CD4-positive, CD25-positive, alpha-beta regulatory T cell (primary cell): ENCODE results near the gene TCTN1. TPM values are rescaled to one million over a fixed set of nuclear protein-coding genes. Genes with fewer than 3 reads are reported as not detected.
"Not testable (repeated sequence)": the region's sequence is repeated elsewhere in the genome, so short reads cannot be mapped to it uniquely, and the experiment has no call there.

ENCODE experiments used
- ATAC-seq, 2 donors: fragments of 150-1000 bp; cut with Tn5 transposase; one replicate each; pipeline ENCODE4 v1.10.0; 2021; ENCODE audit warnings: low read depth in 2 of 2, moderate number of reproducible peaks in 2 of 2, moderate library complexity in 1 of 2
- DNase-seq, 3 donors: peaks; one replicate each; pipeline versions ENCODE4 v3.0.0 to v3.0.0-alpha.2; 2012 to 2022; ENCODE audit warnings: mixed read lengths in 1 of 3
- H3K27ac ChIP-seq: one replicate; pipeline ENCODE4 v1.7.0; 2013; ENCODE audit warnings: mild to moderate bottlenecking, low read length; ENCODE audit not compliant: insufficient read depth, poor library complexity, severe bottlenecking
- H3K27me3 ChIP-seq: one replicate; pipeline ENCODE4 v1.7.0; 2013; ENCODE audit warnings: low read length; ENCODE audit not compliant: control insufficient read depth, insufficient read depth
- H3K36me3 ChIP-seq: one replicate; pipeline ENCODE4 v1.7.0; 2013; ENCODE audit warnings: mild to moderate bottlenecking, low read length, moderate library complexity; ENCODE audit not compliant: control insufficient read depth, insufficient read depth
- H3K4me1 ChIP-seq: 2 replicates; pipeline ENCODE4 v1.7.0; 2013; ENCODE audit warnings: mild to moderate bottlenecking, low read length; ENCODE audit not compliant: insufficient read depth, control insufficient read depth, poor library complexity, severe bottlenecking
- H3K4me3 ChIP-seq: one replicate; pipeline ENCODE4 v1.7.0; 2013; ENCODE audit warnings: low read depth, mild to moderate bottlenecking, low read length, moderate library complexity
- H3K9me3 ChIP-seq, 2 experiments: 1 replicate in 1 of 2; 2 replicates in 1 of 2; pipeline ENCODE4 v1.7.0; 2013; ENCODE audit warnings: low read length in 2 of 2, mild to moderate bottlenecking in 1 of 2, moderate library complexity in 1 of 2; ENCODE audit not compliant: control insufficient read depth in 2 of 2
- H3K27ac Mint-ChIP-seq, 3 donors: one replicate each; pipeline ENCODE4 v1.8.0; 2020 to 2022; ENCODE audit warnings: mild to moderate bottlenecking in 3 of 3, mixed read lengths in 3 of 3, moderate library complexity in 2 of 3
- H3K27me3 Mint-ChIP-seq: one replicate; pipeline ENCODE4 v1.8.0; 2022; ENCODE audit warnings: mild to moderate bottlenecking, mixed read lengths
- H3K36me3 Mint-ChIP-seq: one replicate; pipeline ENCODE4 v1.8.0; 2020; ENCODE audit warnings: mixed read lengths
- H3K4me1 Mint-ChIP-seq, 4 donors: one replicate each; pipeline ENCODE4 v1.8.0; 2020 to 2022; ENCODE audit warnings: mixed read lengths in 4 of 4, mild to moderate bottlenecking in 1 of 4
- H3K4me3 Mint-ChIP-seq, 4 donors: one replicate each; pipeline ENCODE4 v1.8.0; 2020 to 2022; ENCODE audit warnings: mild to moderate bottlenecking in 4 of 4, mixed read lengths in 4 of 4, moderate library complexity in 3 of 4
- H3K9me3 Mint-ChIP-seq, 7 donors: one replicate each; pipeline ENCODE4 v1.8.0; 2020 to 2022; ENCODE audit warnings: mixed read lengths in 7 of 7, mild to moderate bottlenecking in 3 of 7, moderate library complexity in 2 of 7
- polyA plus RNA-seq, 4 donors: library from polyadenylated mRNA; unstranded; fragments of 300-500 nt; fragmentation: Illumina TruSeq; gene quantifications; one replicate each; pipeline ENCODE4 v1.2.3, GENCODE V29; 2021
- total RNA-seq: library from RNA; stranded (reverse); gene quantifications from one replicate; pipeline ENCODE4 v1.2.3, GENCODE V29; 2022

The TCTN1 gene
- total and polyA plus RNA-seq, 5 donors from 2014 or later = 1.6 to 5.8 (median 3.5) TPM

GRCh38 chr12:110579535-110580253 is 34.2 kb upstream of the TCTN1 start:
- Mint-ChIP-seq H3K4me1 (peaks cover 15 to 86% (median 65%) of the 10 kb centered on the region in 4 donors), H3K4me3 (peak overlapping the region; percentile 80 to 95 (median 94)), H3K27me3 (no peaks in the 10 kb centered on the region), H3K9me3 (no peaks in the 10 kb centered on the region), H3K27ac (peak overlapping the region; percentile 93 to 98 (median 97)), H3K36me3 (no peaks in the 10 kb centered on the region)
- H3K27ac ChIP-seq = peak overlapping the region; percentile 86
- no peak for ATAC-seq
- H3K4me3 ChIP-seq = peak overlapping the region; percentile 79
- H3K27me3 ChIP-seq = no peaks in the 10 kb centered on the region
- H3K9me3 ChIP-seq = no peaks in the 10 kb centered on the region
- H3K4me1 ChIP-seq = peaks cover 79% of the 10 kb centered on the region
- peak in 1 of 3 donors; percentile 47 for DNase-seq
- no peaks in the 10 kb centered on the region for H3K36me3 ChIP-seq

DNA sequence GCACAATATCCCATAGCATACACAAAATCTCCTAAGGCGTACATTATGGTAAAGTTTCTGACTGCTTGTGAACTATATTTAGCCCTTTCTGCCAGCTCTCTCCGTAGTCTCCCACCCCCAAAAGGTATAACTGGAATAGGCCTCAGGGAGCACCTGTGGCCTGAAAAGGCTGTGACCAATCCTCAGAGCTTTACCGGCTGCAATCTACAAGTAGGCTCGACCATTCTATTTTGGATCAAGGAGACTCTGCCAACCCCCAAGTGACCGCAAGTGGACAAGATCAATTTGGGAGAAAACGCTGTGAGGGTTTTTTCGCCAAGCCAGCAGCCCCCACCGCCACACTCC is 32.0 kb upstream of the TCTN1 start:
- peaks cover 74% of the 10 kb centered on the region for H3K4me1 ChIP-seq
- peak overlapping the region; percentile 93 for H3K4me3 ChIP-seq
- H3K4me1 Mint-ChIP-seq = peaks cover 15 to 80% (median 59%) of the 10 kb centered on the region in 4 donors

DNA sequence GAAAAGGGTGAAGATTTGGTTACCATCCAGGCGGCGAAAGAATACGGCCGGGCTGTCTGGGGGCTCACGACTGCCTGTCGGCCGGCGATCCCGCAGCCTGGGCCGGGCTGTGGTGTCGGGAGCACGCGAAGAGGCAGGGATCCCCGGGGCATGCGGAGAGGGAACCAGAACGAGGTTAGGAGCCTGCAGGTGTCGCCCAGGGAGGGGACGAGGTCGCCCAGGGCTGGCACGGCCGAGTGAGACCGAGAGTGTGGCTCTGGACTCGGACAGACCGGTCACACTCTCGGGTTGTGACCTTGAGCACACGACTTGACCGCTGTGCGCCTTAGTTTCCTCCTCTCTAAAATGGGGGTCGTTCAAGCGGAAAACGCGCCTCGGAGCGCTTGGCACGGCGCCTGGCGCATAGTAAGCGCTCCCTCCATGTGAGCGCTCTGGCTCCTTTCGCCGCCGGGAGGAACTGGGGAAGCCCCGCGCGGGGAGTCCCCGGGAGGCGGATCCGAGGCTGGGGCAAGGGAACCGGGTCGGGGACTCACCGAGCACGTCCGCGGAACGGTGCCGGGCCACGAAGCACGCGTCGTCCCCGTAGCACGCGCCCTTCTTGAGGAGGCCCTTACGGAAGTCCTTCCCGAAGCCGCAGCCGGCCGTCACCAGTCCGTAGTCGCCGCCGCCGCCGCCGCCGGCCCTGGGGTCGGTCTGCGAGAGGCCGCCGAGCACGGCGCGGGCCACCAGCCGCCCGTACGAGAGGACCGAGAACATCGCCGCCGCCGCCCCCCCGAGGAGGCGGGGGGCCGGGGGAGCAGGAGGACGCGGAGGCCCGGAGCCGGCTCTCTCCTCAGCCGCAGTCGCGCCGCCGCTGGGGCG is 31.4 kb upstream of the TCTN1 start:
- Histone ChIP-seq H3K9me3 (no peaks in the 10 kb centered on the region), H3K4me1 (peaks cover 73% of the 10 kb centered on the region), H3K4me3 (peak overlapping the region; percentile 93), H3K36me3 (no peaks in the 10 kb centered on the region), H3K27ac (peak overlapping the region; percentile 89), H3K27me3 (no peaks in the 10 kb centered on the region)
- Mint-ChIP-seq H3K27me3 (no peaks in the 10 kb centered on the region), H3K4me1 (peaks cover 12 to 75% (median 56%) of the 10 kb centered on the region in 4 donors), H3K9me3 (no peaks in the 10 kb centered on the region), H3K4me3 (peak overlapping the region; percentile 93 to 97 (median 94)), H3K27ac (peak overlapping the region in 2 of 3 donors; percentile 84 to 97), H3K36me3 (no peaks in the 10 kb centered on the region)
- ATAC-seq (peak; percentile 30 to 33), DNase-seq (peak; percentile 61 to 73 (median 64))

More for the DNA sequence above, 32.0 kb upstream of the TCTN1 start:
- no peaks in the 10 kb centered on the region for H3K36me3 ChIP-seq
- Mint-ChIP-seq H3K9me3 (no peaks in the 10 kb centered on the region), H3K27ac (peak overlapping the region; percentile 79 to 97 (median 84)), H3K36me3 (no peaks in the 10 kb centered on the region), H3K27me3 (no peaks in the 10 kb centered on the region), H3K4me3 (peak overlapping the region; percentile 93 to 97 (median 94))
- ATAC-seq = no peak
- no peaks in the 10 kb centered on the region for H3K9me3 ChIP-seq
- DNase-seq = no peak
- peak overlapping the region; percentile 89 for H3K27ac ChIP-seq
- H3K27me3 ChIP-seq = no peaks in the 10 kb centered on the region

- Mint-ChIP-seq H3K9me3 (no peaks in the 10 kb centered on the region), H3K36me3 (no peaks in the 10 kb centered on the region), H3K4me3 (peak within 1 kb of the TSS; percentile 93 to 97 (median 94)), H3K4me1 (peaks cover 10 to 66% (median 48%) of the 10 kb centered on the region in 4 donors), H3K27ac (peak within 1 kb of the TSS; percentile 86 to 97 (median 91)), H3K27me3 (no peaks in the 10 kb centered on the region)
- Histone ChIP-seq H3K4me3 (peak within 1 kb of the TSS; percentile 93), H3K27ac (peak within 1 kb of the TSS; percentile 89), H3K36me3 (no peaks in the 10 kb centered on the region), H3K9me3 (no peaks in the 10 kb centered on the region), H3K4me1 (peaks cover 64% of the 10 kb centered on the region), H3K27me3 (no peaks in the 10 kb centered on the region)
- ATAC-seq = peak; percentile 95
- peak; percentile 94 to 97 (median 96) for DNase-seq
These were observed 30.5 kb upstream of the TCTN1 start, which contains the start of gene PPTC7 for GRCh38 chr12:110583137-110584059. TSS of gene PPTC7 (minus strand) at chr12:110583318. CDS start at chr12:110583031, 287 bp downstream.

DNA sequence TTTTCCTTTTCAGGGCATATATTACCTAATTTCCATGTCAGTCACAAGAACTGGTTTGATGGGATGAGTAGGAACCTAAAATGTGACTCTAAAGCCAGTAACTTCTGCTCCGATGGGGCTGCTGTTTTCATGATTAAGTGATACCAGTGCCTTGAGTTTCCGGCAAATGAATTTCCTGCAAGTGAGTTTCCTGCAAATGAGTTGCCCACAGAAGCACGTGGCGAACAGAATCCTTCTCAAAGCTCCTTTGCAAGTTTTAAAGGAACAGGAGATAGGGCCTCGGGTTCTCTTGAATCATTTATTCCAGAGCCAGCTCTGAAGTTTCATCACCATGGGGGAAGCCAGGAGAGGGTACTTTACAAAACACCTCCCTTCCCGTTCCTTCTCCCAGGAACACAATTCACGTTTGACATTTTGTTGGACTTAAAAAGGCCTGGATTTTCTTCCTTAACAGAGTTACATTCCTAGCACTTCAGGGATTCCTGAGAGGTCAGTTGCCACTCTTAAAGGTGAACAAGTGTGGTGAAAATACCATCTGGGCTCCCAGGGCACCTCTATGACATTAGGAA is 28.6 kb upstream of the TCTN1 start:
- ATAC-seq (no peak), DNase-seq (peak in 2 of 3 donors; percentile 24 to 84)
- H3K9me3 Mint-ChIP-seq = no peaks in the 10 kb centered on the region
- H3K4me1 Mint-ChIP-seq = peaks cover 10 to 55% (median 39%) of the 10 kb centered on the region in 4 donors
- no peaks in the 10 kb centered on the region for H3K27me3 Mint-ChIP-seq
- Histone ChIP-seq H3K36me3 (no peaks in the 10 kb centered on the region), H3K27ac (peak overlapping the region; percentile 66), H3K9me3 (no peaks in the 10 kb centered on the region), H3K4me3 (peak overlapping the region; percentile 52), H3K27me3 (no peaks in the 10 kb centered on the region), H3K4me1 (peaks cover 47% of the 10 kb centered on the region)
- no peaks in the 10 kb centered on the region for H3K36me3 Mint-ChIP-seq
- H3K27ac Mint-ChIP-seq = peak overlapping the region; percentile 74 to 97 (median 86)
- peak overlapping the region; percentile 62 to 85 (median 81) for H3K4me3 Mint-ChIP-seq

DNA sequence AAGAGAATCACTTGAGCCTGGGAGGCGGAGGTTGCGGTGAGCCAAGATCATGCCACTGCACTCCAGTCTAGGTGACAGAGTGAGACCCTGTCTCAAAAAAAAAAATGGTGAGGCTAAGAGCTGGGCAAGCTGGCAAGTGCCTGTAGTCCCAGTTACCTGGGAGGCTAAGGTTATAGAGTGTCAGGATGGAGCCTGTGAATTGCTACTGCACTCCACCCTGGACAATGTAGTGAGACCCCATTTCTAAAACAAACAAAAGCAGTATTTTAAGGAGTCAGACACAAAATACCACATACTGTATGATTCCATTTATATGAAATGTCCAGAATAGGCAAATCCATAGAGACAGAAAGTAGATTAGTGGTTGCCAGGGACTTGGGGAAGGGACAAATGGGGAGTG is 26.8 kb upstream of the TCTN1 start:
- not testable (repeated sequence) for H3K9me3 ChIP-seq, H3K4me3 Mint-ChIP-seq, H3K4me3 ChIP-seq, H3K27me3 Mint-ChIP-seq, H3K27ac ChIP-seq, H3K27me3 ChIP-seq, H3K36me3 Mint-ChIP-seq, H3K9me3 Mint-ChIP-seq, H3K36me3 ChIP-seq, DNase-seq, ATAC-seq
- H3K4me1 ChIP-seq = peaks cover 43% of the 10 kb centered on the region
- H3K27ac Mint-ChIP-seq = peak overlapping the region in 1 of 3 donors; percentile 57
- peaks cover 12 to 52% (median 38%) of the 10 kb centered on the region in 4 donors for H3K4me1 Mint-ChIP-seq
